GM12874 (cell line): ENCODE data around the gene GXYLT1.

Experiments used
- TF ChIP-seq, protein P1 (sequence below): IDR thresholded peaks from 2 replicates; pipeline ENCODE4 v1.5.1; 2011; ENCODE audit warnings: low read depth, mild to moderate bottlenecking, control low read depth, low read length, moderate library complexity; ENCODE audit not compliant: insufficient read depth

GXYLT1 gene

DNA sequence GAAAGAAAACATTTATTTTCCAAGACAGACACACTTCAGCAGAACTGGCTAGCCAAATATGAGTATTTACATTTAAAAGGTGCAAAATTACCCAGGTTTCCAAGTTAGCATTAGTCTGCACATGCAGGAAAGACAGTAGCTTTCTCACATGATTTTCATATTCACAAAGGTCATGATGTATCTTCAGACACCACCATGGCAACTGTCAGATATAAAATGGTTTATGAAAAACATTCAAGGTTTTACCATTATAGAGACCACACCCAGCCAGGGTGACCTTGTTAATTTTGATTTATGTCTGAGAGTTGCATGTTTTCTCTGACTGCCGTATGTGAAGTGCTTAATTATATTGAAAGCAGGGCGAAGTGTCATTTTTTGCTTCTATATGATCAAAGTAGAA is 91.2 kb downstream of the GXYLT1 start:
- TF ChIP-seq, protein P1, sequence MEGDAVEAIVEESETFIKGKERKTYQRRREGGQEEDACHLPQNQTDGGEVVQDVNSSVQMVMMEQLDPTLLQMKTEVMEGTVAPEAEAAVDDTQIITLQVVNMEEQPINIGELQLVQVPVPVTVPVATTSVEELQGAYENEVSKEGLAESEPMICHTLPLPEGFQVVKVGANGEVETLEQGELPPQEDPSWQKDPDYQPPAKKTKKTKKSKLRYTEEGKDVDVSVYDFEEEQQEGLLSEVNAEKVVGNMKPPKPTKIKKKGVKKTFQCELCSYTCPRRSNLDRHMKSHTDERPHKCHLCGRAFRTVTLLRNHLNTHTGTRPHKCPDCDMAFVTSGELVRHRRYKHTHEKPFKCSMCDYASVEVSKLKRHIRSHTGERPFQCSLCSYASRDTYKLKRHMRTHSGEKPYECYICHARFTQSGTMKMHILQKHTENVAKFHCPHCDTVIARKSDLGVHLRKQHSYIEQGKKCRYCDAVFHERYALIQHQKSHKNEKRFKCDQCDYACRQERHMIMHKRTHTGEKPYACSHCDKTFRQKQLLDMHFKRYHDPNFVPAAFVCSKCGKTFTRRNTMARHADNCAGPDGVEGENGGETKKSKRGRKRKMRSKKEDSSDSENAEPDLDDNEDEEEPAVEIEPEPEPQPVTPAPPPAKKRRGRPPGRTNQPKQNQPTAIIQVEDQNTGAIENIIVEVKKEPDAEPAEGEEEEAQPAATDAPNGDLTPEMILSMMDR = no peak

DNA sequence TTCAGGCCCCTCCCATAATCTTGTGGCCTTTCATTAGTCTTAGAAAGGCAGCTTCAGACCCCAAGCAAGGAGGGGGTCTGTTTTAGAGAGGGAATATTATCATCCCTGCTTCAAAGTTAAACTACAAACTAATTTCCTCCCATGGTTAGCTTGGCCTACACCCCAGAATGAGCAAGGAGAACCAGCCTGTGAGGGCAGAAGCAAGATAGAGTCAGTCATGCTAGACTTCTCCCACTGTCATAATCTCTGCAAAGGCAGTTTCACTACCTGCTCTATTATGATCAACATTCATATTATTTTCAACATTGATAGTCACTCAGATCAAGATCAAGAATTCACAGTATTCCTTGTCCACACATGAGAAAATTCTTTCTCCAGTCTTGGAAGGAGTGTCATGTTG is 105.1 kb downstream of the GXYLT1 start:
- TF ChIP-seq, protein P1 = no peak

GRCh38 chr12:42039176-42039575 is 105.5 kb downstream of the GXYLT1 start:
- TF ChIP-seq, protein P1 = no peak

GRCh38 chr12:42031847-42032564 is 112.7 kb downstream of the GXYLT1 start:
- TF ChIP-seq, protein P1 = no peak
